Stimulated activated CD8-positive, alpha-beta memory T cell treated with anti-CD3 and anti-CD28 coated beads, Interleukin-2, amount 100 ng/mL, for 48 hours (primary cell): ENCODE results near the gene MINAR2.

Experiments used
- DNase-seq, 2 donors: peaks; one replicate each; pipeline ENCODE4 v3.0.0-alpha.2; 2020; ENCODE audit warnings: low read depth in 2 of 2

MINAR2 gene

GRCh38 chr5:129747572-129748407 lies at the start of gene MINAR2:
TSS of gene MINAR2 (plus strand) at chr5:129748094. CDS start at chr5:129748191, 97 bp downstream.
- no peak for DNase-seq

GRCh38 chr5:129698661-129699060 lies 49.2 kb upstream of the MINAR2 start:
- DNase-seq, result no peak

- DNase-seq, result no peak
These were observed 31.7 kb upstream of the MINAR2 start for GRCh38 chr5:129716235-129716634.

GRCh38 chr5:129716651-129717050 lies 31.2 kb upstream of the MINAR2 start:
- DNase-seq, result no peak

GRCh38 chr5:129717751-129718310 lies 30.1 kb upstream of the MINAR2 start:
- DNase-seq, result no peak

GRCh38 chr5:129718471-129719090 lies 29.3 kb upstream of the MINAR2 start:
- no peak for DNase-seq

GRCh38 chr5:129724222-129724621 lies 23.7 kb upstream of the MINAR2 start:
- no peak for DNase-seq

GRCh38 chr5:129724647-129725046 lies 23.2 kb upstream of the MINAR2 start:
- DNase-seq, result no peak

GRCh38 chr5:129739773-129740172 lies 8.1 kb upstream of the MINAR2 start:
- DNase-seq, result no peak

GRCh38 chr5:129743541-129744187 lies 4.2 kb upstream of the MINAR2 start:
- DNase-seq, result no peak

- no peak for DNase-seq
These were observed 1.9 kb upstream of the MINAR2 start for GRCh38 chr5:129745997-129746396.

- DNase-seq, result no peak
These were observed 1.0 kb upstream of the MINAR2 start for GRCh38 chr5:129746876-129747275.

GRCh38 chr5:129748913-129749880 lies 1.3 kb downstream of the MINAR2 start:
- DNase-seq, result no peak

- no peak for DNase-seq
These were observed 12.9 kb downstream of the MINAR2 start for GRCh38 chr5:129760636-129761325.

- DNase-seq, result no peak
These were observed 15.8 kb downstream of the MINAR2 start for GRCh38 chr5:129763651-129764050.

- DNase-seq, result no peak
These were observed 18.9 kb downstream of the MINAR2 start for GRCh38 chr5:129766798-129767197.

- peak; percentile 7 to 36 for DNase-seq
These were observed 20.1 kb downstream of the MINAR2 start for GRCh38 chr5:129767927-129768380.

GRCh38 chr5:129768735-129769134 lies 20.8 kb downstream of the MINAR2 start:
- no peak for DNase-seq

GRCh38 chr5:129770024-129770820 lies 22.3 kb downstream of the MINAR2 start:
- no peak for DNase-seq
